HG02973 (cell line): Measurements from ENCODE around the gene NPIPA5.
"Not testable (repeated sequence)": the region's sequence is repeated elsewhere in the genome, so short reads cannot be mapped to it uniquely, and the experiment has no call there.

ENCODE experiments used
- ATAC-seq: cut with Tn5 transposase; IDR thresholded peaks from one replicate; pipeline ENCODE4 v1.9.1; 2021; ENCODE audit warnings: moderate library complexity; ENCODE audit not compliant: unreplicated experiment

The NPIPA5 gene

DNA sequence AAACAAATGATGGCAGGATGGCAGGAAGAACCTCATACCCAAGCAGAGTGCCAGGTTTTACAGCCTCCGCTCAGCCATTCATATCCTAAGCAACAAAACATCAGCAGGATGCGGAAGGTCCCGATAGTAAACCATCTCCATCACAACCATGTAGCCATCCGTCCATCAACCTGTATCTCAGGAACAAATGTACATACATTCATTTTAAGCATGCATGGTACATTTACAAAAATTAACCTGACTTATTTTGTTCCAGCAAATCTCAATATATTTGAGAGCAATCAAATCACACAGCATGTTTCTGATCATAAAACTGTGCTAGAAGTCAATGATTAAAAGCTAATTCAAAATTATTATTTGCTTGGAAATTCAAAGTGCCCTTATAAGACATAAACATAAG is at the start of gene NPIPA5:
Gene NPIPA5, minus strand, starts transcription at position 101 of the 400 bp plus-strand sequence. Its CDS starts 0 bp downstream, at position 101.
- not testable (repeated sequence) for ATAC-seq

DNA sequence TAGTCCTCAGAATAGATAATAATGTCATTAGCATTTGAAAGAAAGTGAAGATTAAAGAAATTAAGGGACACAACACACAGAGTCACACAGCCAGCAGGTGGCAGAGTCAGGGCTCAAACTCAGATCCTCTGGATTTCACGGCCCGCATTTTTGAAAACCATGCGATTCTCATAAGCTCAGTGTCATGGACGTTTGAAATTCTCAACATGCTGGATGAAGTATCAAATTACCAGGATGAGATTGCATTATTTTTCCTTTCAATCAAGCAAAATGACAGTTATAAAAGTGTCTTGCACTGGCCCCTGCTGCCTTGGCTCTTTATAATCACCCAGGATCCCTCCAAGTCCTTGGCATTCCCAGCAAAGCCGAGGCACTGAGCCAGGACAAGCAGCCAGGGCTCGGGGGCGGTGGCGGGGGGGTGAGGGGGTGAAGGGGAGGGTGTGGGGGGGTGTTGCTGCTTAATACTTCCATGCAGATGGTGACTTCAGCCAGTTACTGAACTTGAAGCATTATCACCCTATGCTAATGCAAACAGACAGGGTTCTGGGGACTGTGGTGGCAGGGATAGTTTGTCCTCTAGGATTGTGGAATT is 49.6 kb upstream of the NPIPA5 start:
- no peak for ATAC-seq

GRCh38 chr16:15426796-15427195 is 48.7 kb upstream of the NPIPA5 start:
- ATAC-seq = no peak

DNA sequence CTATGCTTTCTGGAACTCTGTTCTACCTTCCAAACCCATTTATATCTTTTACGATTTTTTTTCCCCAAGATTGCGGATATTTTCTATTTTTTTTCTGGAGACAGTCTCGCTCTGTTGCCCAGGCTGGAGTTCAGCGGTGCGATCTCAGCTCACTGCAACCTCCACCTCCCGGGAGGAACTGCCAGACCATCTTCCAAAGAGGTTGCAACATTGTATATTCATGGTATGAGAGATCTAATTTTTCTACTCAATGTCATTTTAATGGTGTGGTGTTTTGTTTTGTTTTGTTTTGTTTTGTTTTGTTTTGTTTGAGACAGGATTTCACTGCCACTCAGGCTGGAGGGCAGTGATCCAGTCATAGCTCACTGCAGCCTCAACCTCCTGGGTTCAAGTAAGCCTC is 47.8 kb upstream of the NPIPA5 start:
- ATAC-seq = no peak

DNA sequence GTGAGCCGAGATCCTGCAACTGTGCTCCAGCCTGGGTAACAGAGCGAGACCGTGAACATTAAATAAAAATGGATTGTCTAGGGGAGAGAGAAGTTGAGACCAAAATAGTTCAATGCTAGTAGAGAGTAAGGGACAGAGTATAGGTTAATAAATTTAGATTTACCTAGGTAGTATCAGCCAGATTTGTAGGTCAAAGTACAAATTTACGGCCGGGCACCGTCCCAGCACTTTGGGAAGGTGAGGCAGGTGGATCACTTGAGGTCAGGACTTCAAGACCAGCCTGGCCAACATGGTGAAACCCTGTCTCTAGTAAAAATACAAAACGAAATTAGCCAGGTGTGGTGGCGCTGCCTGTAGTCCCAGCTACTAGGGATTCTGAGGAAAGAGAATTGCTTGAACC is 44.1 kb upstream of the NPIPA5 start:
- no peak for ATAC-seq

DNA sequence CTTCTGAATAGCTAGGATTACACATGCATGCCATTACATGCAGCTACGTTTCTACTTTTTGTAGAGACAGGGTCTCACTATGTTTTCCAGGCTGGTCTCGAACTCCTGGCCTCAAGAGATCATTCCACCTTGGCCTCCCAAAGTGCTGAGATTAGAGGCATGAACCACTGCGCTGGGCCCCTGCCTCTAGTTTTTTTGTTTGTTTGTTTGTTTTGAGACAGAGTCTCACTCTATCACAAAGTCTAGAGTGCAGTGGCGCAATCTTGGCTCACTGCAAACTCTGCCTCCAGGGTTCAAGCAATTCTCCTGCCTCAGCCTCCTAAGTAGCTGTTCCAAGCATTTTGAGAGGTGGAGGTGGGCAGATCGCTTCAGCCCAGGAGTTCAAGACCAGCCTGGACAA is 43.6 kb upstream of the NPIPA5 start:
- ATAC-seq = not testable (repeated sequence)

- ATAC-seq = no peak
Measured at GRCh38 chr16:15418206-15418605, 40.1 kb upstream of the NPIPA5 start.

- ATAC-seq = no peak
Measured at GRCh38 chr16:15417197-15417596, 39.1 kb upstream of the NPIPA5 start.

- ATAC-seq = no peak
Measured at GRCh38 chr16:15415511-15415985, 37.5 kb upstream of the NPIPA5 start.

GRCh38 chr16:15409476-15409875 is 31.4 kb upstream of the NPIPA5 start:
- ATAC-seq = not testable (repeated sequence)

- ATAC-seq = not testable (repeated sequence)
Measured at GRCh38 chr16:15407756-15408155, 29.7 kb upstream of the NPIPA5 start.

- no peak for ATAC-seq
Measured at GRCh38 chr16:15404792-15405191, 26.7 kb upstream of the NPIPA5 start.

- ATAC-seq = not testable (repeated sequence)
Measured at GRCh38 chr16:15404091-15404490, 26.0 kb upstream of the NPIPA5 start.

DNA sequence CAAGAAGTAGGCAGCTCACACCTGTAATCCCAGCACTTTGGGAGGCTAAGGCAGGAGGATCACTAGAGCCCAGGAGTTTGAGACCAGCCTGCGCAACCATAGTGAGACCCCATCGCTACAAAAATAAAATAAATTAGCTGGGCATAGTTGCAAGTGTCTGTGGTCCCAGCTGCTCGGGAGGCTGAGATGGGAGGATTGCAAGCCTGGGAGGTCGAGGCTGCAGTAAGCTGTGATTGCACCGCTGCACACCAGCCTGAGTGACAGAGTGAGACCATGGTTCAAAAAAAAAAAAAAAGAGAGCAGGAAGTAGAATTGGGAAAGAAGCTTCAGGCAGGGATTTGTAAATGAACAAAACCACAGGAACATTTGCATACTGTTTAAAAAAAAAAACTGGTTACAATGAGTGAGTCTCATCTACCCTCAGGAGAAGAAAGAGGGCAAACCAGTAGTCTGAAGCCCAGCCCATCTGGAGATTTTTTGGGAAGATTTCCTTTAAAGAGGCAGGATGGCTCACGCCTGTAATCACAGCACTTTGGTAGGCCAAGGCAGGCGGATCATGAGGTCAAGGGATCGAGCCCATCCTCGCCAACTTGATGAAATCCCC is 25.4 kb upstream of the NPIPA5 start:
- ATAC-seq = no peak

GRCh38 chr16:15401972-15402371 is 23.9 kb upstream of the NPIPA5 start:
- no peak for ATAC-seq

DNA sequence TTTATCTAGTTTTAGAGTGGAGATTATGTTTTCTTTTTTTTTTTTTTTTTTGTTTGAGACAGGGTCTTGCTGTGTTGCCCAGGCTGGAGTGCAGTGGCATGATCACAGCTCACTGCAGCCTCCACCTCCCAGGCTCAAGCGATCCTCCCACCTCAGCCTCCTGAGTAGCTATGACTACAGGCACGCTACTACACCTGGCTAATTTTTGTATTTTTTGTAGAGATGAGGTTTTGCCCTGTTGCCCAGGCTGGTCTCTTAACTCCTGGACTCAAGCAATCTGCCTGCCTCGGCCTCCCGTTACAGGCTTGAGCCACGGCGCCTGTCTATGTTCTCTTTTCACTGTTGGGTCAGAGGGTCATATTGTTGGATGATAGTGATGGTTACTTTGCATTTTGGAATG is 22.2 kb upstream of the NPIPA5 start:
- not testable (repeated sequence) for ATAC-seq

GRCh38 chr16:15399317-15399716 is 21.2 kb upstream of the NPIPA5 start:
- no peak for ATAC-seq

DNA sequence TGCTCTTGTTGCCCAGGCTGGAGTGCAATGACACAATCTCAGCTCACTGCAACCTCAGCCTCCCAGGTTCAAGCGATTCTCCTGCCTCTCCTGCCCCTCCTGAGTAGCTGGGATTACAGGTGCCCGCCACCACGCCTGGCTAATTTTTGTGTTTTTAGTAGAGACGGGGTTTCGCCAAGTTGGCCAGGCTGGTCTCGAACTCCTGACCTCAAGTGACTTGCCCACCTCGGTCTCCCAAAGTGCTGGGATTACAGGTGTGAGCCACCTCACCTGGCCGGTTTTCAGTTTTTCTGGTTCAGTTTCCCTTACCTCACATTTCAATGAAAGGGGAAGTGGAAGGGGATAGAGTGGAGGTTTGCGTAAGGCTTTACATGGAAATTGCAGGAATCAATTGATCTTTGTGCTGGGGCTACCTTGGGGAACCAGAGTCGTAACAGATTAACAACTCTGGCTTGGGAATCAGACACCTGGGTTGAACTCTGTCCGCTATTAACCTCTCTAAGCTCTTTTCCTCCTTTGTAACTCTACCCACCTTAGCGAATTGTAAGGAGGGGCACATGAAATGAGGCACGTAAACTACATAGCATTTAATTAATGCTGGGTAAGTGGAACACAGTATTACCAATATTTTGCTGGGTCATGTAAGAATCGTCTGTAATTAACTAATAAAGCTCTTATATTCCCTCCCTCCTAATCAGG is 20.7 kb upstream of the NPIPA5 start:
- ATAC-seq = no peak

DNA sequence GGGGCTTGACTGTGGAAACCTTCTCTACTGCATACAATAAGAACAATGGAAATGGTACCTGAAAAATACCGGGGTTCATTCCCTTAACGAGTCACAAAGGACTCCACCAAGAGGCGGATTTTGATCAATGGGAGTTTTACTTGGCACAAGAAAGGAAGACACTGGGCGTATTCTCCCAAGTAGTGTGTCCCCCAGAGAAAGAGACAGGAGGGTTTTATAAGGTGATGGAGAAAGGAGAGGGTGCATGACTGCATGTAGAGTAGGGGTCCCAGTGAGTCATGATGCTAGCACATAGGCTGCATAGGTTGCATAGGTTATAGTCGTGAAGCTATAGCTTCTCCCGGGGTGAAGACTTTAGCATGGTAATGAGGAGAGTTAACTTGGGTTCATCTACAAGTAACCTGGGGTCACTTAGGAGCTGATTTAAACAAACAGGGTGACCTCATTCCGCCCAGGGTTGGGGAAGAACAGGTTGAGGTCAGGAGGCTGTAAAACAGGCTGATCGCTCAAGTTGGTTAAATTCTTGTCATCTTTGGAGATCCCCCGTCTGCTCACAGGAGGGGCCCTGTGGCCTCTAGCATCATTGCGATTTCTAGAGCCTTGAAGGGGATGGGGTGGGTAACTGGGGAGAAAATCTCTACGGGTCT is 19.0 kb upstream of the NPIPA5 start:
- ATAC-seq = no peak

- ATAC-seq = not testable (repeated sequence)
Measured at GRCh38 chr16:15396509-15396829, 18.4 kb upstream of the NPIPA5 start.

- not testable (repeated sequence) for ATAC-seq
Measured at GRCh38 chr16:15395631-15396508, 17.8 kb upstream of the NPIPA5 start, which contains the start of gene MPV17L. Gene MPV17L (plus strand): TSS chr16:15395754. CDS start chr16:15395898, 144 bp downstream.
